ENCODE measurements around the gene MCFD2.

DNA sequence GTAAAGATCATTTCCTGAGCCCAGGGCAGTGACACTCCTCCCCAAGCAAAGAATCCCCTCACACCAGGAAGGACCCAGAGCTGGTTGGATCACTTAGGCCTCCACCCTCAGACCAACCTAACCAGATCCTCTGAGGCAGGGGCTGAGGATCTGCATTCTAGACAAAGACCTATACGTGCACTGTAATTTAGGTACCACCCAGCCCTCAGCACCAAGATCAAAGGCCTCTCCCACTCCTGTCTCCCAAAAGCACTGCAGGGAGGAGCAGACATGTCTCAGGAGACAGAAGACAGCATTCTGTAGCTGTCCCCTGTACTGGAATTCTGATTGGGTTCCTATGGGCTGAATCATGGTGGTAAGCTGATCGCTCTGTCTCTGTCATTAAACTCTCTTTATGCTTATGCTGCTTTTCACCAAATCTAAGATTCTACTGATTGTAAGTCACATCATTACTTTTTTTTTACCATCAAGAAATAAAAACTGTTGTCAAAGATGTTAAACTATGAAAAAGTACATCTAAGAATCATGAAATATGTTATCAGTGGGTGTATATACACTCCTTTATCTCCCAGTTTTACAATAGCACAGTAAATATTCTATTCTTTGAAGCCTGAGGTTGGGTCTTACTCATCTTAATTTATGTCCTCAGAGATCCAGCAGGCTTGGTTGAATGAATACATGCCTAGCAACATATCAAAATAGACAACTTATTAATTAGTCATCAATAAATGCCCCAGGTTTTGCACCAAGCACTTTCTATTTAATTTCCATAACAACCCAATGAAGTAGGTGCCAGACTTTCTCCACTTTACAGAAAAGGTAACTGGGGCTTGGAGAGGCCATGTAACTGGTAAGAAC, 28.3 kb downstream of the MCFD2 start:
- TF ChIP-seq CTCF (IDR thresholded peaks at IDR 0.05) (no peak), EZH2 (IDR thresholded peaks at IDR 0.05; ENCODE audit: borderline replicate concordance, insufficient read depth, low read depth, low read length, poor library complexity, severe bottlenecking) (no peak)

Data from B cell (primary cell).